IMR-90 (cell line): ENCODE results near the gene GAREM1. TPM values are rescaled to one million over a fixed set of nuclear protein-coding genes. Genes with fewer than 3 reads are reported as not detected.
A peak's percentile ranks its signal among the peaks of the same experiment; 100 is the strongest.

Source experiments
- ATAC-seq: fragments of 200-7000 bp; cut with Tn5 transposase; 2 replicates; pipeline ENCODE4 v1.9.1; 2020; ENCODE audit warnings: low read depth, mild to moderate bottlenecking, moderate library complexity
- BruUV-seq: library from RNA; stranded (reverse); fragments of 400-500 nt; replicated peaks from 2 replicates; lab custom pipeline; 2021; lab: Mats Ljungman, UMichigan
- CTCF ChIA-PET: fragments of 300-600 bp; formaldehyde crosslinking; extraction: SDS; loops from one replicate; lab custom pipeline; 2021; ENCODE audit warnings: antibody characterized with exemption; lab: Yijun Ruan, JAX
- POLR2A ChIA-PET: fragments of 300-600 bp; sonication (Branson Sonifier 250); formaldehyde crosslinking; loops from one replicate; lab custom pipeline; 2022; ENCODE audit warnings: antibody characterized with exemption; ENCODE audit not compliant: unreplicated experiment; lab: Charles Lee
- DNase-seq: peaks from one replicate; pipeline ENCODE4 v3.0.0; 2013
- H2AFZ ChIP-seq: replicated peaks from 2 replicates; pipeline ENCODE3; 2013; ENCODE audit warnings: low read length, mild to moderate bottlenecking; ENCODE audit not compliant: poor library complexity
- H2AK5ac ChIP-seq: 2 replicates; pipeline ENCODE4 v1.6.1; 2013; ENCODE audit warnings: low read depth, low read length, inconsistent platforms
- H2AK9ac ChIP-seq: replicated peaks from 2 replicates; pipeline ENCODE3; 2013; ENCODE audit warnings: mild to moderate bottlenecking, low read depth, low read length, moderate library complexity; ENCODE audit not compliant: poor library complexity
- H2BK120ac ChIP-seq: 2 replicates; pipeline ENCODE4 v1.6.1; 2013; ENCODE audit warnings: low read depth, low read length, inconsistent platforms
- H2BK15ac ChIP-seq: 3 replicates; pipeline ENCODE4 v1.6.1; 2013; ENCODE audit warnings: low read depth, low read length, inconsistent platforms
- H2BK20ac ChIP-seq: 2 replicates; pipeline ENCODE4 v1.6.1; 2013; ENCODE audit warnings: low read depth, mild to moderate bottlenecking, inconsistent platforms, low read length, moderate library complexity
- H2BK5ac ChIP-seq: 2 replicates; pipeline ENCODE4 v1.6.1; 2013; ENCODE audit warnings: mild to moderate bottlenecking, low read depth, low read length, inconsistent platforms; ENCODE audit not compliant: poor library complexity, severe bottlenecking
- H3K14ac ChIP-seq: replicated peaks from 2 replicates; pipeline ENCODE4 v1.6.1; 2013; ENCODE audit warnings: low read depth, low read length, inconsistent platforms
- H3K18ac ChIP-seq: 2 replicates; pipeline ENCODE4 v1.6.1; 2013; ENCODE audit warnings: low read depth, low read length, control low read depth
- H3K23ac ChIP-seq: 2 replicates; pipeline ENCODE4 v1.6.1; 2013; ENCODE audit warnings: low read depth, low read length, inconsistent platforms
- H3K27ac ChIP-seq: 2 replicates; pipeline ENCODE4 v1.5.1; 2013; ENCODE audit warnings: mild to moderate bottlenecking, control low read depth, low read length; ENCODE audit not compliant: insufficient read depth
- H3K27me3 ChIP-seq: 2 replicates; pipeline ENCODE4 v1.6.1; 2013; ENCODE audit warnings: low read length; ENCODE audit not compliant: control insufficient read depth, insufficient read depth
- H3K36me3 ChIP-seq: 2 replicates; pipeline ENCODE4 v1.6.1; 2013; ENCODE audit warnings: low read length, mixed read lengths; ENCODE audit not compliant: control insufficient read depth, insufficient read depth
- H3K4ac ChIP-seq: 2 replicates; pipeline ENCODE4 v1.6.1; 2013; ENCODE audit warnings: low read depth, low read length, inconsistent platforms
- H3K4me1 ChIP-seq: 2 replicates; pipeline ENCODE4 v1.6.1; 2013; ENCODE audit warnings: low read length, mixed read lengths; ENCODE audit not compliant: control insufficient read depth, insufficient read depth
- H3K4me2 ChIP-seq: 2 replicates; pipeline ENCODE4 v1.6.1; 2013; ENCODE audit warnings: low read depth, mild to moderate bottlenecking, control low read depth, low read length, moderate library complexity
- H3K4me3 ChIP-seq: 2 replicates; pipeline ENCODE4 v1.5.1; 2013; ENCODE audit warnings: low read depth, mild to moderate bottlenecking, control low read depth, low read length, moderate library complexity; ENCODE audit not compliant: insufficient read depth
- H3K56ac ChIP-seq: 2 replicates; pipeline ENCODE4 v1.6.1; 2013; ENCODE audit warnings: low read length, inconsistent platforms; ENCODE audit not compliant: insufficient read depth; ENCODE audit errors: extremely low read depth
- H3K79me1 ChIP-seq, 2 experiments: 2 replicates each; pipeline ENCODE4 v1.6.1; 2013; ENCODE audit warnings: low read length in 2 of 2, inconsistent platforms in 1 of 2, low read depth in 1 of 2
- H3K9ac ChIP-seq: 2 replicates; pipeline ENCODE4 v1.6.1; 2013; ENCODE audit warnings: low read depth, low read length, control low read depth
- H3K9me1 ChIP-seq: 2 replicates; pipeline ENCODE4 v1.6.1; 2013; ENCODE audit warnings: low read length, inconsistent platforms; ENCODE audit not compliant: insufficient read depth
- H3K9me3 ChIP-seq: 2 replicates; pipeline ENCODE4 v1.6.1; 2013; ENCODE audit warnings: low read length; ENCODE audit not compliant: control insufficient read depth, insufficient read depth
- H4K20me1 ChIP-seq: 2 replicates; pipeline ENCODE4 v1.6.1; 2013; ENCODE audit warnings: low read length, inconsistent platforms; ENCODE audit not compliant: insufficient read depth
- H4K5ac ChIP-seq: 2 replicates; pipeline ENCODE4 v1.6.1; 2013; ENCODE audit warnings: mild to moderate bottlenecking, low read depth, low read length, control low read depth
- H4K8ac ChIP-seq, 2 experiments: 2 replicates each; pipeline ENCODE4 v1.6.1; 2013; ENCODE audit warnings: low read depth in 2 of 2, low read length in 2 of 2, control low read depth in 1 of 2, inconsistent platforms in 1 of 2
- H4K91ac ChIP-seq: 2 replicates; pipeline ENCODE4 v1.6.1; 2013; ENCODE audit warnings: low read depth, low read length, inconsistent platforms; ENCODE audit not compliant: insufficient read depth
- BHLHE40 ChIP-seq: fragments of 150-350 bp; IDR thresholded peaks from 2 replicates; pipeline ENCODE4 v1.6.1; 2016; ENCODE audit warnings: mild to moderate bottlenecking, low read depth, low read length
- MAFK ChIP-seq: IDR thresholded peaks from 2 replicates; pipeline ENCODE4 v1.6.1; 2012; ENCODE audit warnings: low read depth, low read length, improper control_type of control experiment
- WGBS, 2 experiments: methylation state at CpG; one replicate each; pipeline versions ENCODE4 v1.1.5 to v1.1.7; 2013; ENCODE audit warnings: missing lambda C conversion rate in 2 of 2; ENCODE audit not compliant: insufficient read length in 1 of 2; ENCODE audit errors: extremely low coverage in 2 of 2; 5-methylcytosine and 5-hydroxymethylcytosine counted together
- dilution Hi-C: fragments of 300-500 bp; cut with HindIII; formaldehyde crosslinking; loops from one replicate; pipeline ENCODE4 v1.14.3; 2018; ENCODE audit warnings: low sequenced_read_pairs; ENCODE audit not compliant: unreplicated experiment
- in situ Hi-C: fragments of 300-500 bp; cut with MboI; formaldehyde crosslinking; loops from 3 replicates; pipeline ENCODE4 v1.14.3; 2019; ENCODE audit warnings: low sequenced_read_pairs, inconsistent platforms, mixed read lengths
- intact Hi-C: fragments of 100-400 bp; cut with micrococcal nuclease; formaldehyde crosslinking; loops from 2 replicates; pipeline ENCODE4 v1.10.0; 2022
- polyA plus RNA-seq, 3 experiments: library from polyadenylated mRNA; depleted of rRNA; stranded (reverse); fragments of >200 nt; gene quantifications; 2 replicates each; pipeline ENCODE4 v1.2.3, GENCODE V29; 2012; ENCODE audit warnings: low replicate concordance in 1 of 3
- total RNA-seq: library from RNA; depleted of rRNA; stranded (reverse); fragments of >200 nt; gene quantifications from 2 replicates; pipeline ENCODE4 v1.2.3, GENCODE V29; 2012

GAREM1 gene
- total and polyA plus RNA-seq, 2 of the 4 experiments (the other 2 are of a cell fraction), result 1.4 to 2.3 TPM

DNA sequence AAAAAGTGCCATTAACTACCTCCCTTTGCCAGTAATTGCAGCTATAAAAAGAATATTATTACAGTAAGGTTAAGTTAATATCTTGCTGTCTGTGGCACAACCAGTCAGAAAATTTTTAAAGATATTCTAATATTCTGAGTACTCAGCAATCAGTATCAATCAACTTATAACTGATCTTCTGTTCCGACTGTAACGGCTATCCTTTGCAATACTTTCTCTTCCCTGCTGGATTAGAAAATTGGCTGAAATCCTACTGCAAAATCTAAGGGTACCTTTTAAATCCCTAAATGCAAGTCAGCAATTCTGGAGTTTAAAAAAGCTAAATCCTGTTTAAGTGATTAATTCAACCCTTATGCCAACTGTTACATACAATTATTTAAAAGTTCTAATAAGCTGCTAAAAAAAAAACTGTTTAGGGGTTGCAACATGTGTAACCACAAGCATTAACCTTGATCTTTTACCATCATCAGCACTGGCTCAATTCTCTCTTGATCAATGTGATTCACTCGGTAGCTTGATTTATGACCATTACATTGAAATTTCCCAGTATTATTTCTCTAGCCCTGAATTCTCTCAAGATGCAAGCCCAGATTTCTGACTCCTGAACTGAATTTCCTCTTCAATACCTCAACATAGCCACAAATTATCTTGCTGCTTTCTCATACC, 20.5 kb downstream of the GAREM1 start:
- DNase-seq (no peak), ATAC-seq (no peak)
- H2AFZ ChIP-seq, result no peak overlapping the region
- H3K23ac ChIP-seq, result no peak overlapping the region
- no peak overlapping the region for H3K4me3 ChIP-seq
- H3K4me2 ChIP-seq, result no peak overlapping the region
- no peak overlapping the region for H4K91ac ChIP-seq
- no peak overlapping the region for H2BK20ac ChIP-seq
- POLR2A ChIA-PET, result no interaction called here
- no peaks in the 10 kb centered on the region for H4K20me1 ChIP-seq
- BruUV-seq, result no TSS peak
- intact Hi-C loops, result no loop called here
- H4K5ac ChIP-seq, result no peak overlapping the region
- no peaks in the 10 kb centered on the region for H3K9me3 ChIP-seq
- no peaks in the 10 kb centered on the region for H3K4me1 ChIP-seq
- H2AK5ac ChIP-seq, result no peak overlapping the region
- no peaks in the 10 kb centered on the region for H3K36me3 ChIP-seq
- no peak overlapping the region for H2BK5ac ChIP-seq
- no peak overlapping the region for H3K4ac ChIP-seq
- H2BK120ac ChIP-seq, result no peak overlapping the region
- H3K9ac ChIP-seq, result no peak overlapping the region
- peak; percentile 68 for TF ChIP-seq MAFK
- TF ChIP-seq BHLHE40, result no peak
- no peaks in the 10 kb centered on the region for H3K27me3 ChIP-seq
- H4K8ac ChIP-seq, result no peak overlapping the region
- 57% methylated on average over 1 of the region's 3 CpGs; no CpG with 5 or more reads in 1 of the 2 experiments for WGBS, 2 experiments
- H3K27ac ChIP-seq, result no peak overlapping the region
- H2AK9ac ChIP-seq, result no peak overlapping the region
- H3K18ac ChIP-seq, result no peak overlapping the region
- in situ Hi-C loops, result no loop called here
- H2BK15ac ChIP-seq, result no peak overlapping the region
- no peaks in the 10 kb centered on the region for H3K9me1 ChIP-seq
- no peak overlapping the region for H3K14ac ChIP-seq
- no peaks in the 10 kb centered on the region for H3K79me1 ChIP-seq
- CTCF ChIA-PET, result interaction anchor here (1.7 kb wide), 1 partner anchor 10 kb away, joined by 6 read pairs; no protein-coding TSS in a partner anchor
- dilution Hi-C loops, result loop anchor here (25.0 kb wide), 1 partner anchor 163 kb away; no protein-coding TSS in a partner anchor
- no peak overlapping the region for H3K56ac ChIP-seq
